Hepatic stellate cell (primary cell): ENCODE results near the gene TRIM22.
"Not testable (repeated sequence)": the region's sequence is repeated elsewhere in the genome, so short reads cannot be mapped to it uniquely, and the experiment has no call there.

Experiments used
- DNase-seq: peaks from one replicate; pipeline ENCODE4 v3.0.0; 2011; ENCODE audit warnings: low spot score

Gene TRIM22

GRCh38 chr11:5689551-5689983, at the start of gene TRIM22:
TSS of gene TRIM22 (plus strand) at chr11:5689790. CDS start at chr11:5696233, 6,443 bp downstream.
- DNase-seq = peak; percentile 60

GRCh38 chr11:5639953-5640352, 49.6 kb upstream of the TRIM22 start:
- no peak for DNase-seq

- DNase-seq = no peak
These were observed 46.0 kb upstream of the TRIM22 start for GRCh38 chr11:5643585-5643984.

GRCh38 chr11:5646139-5646538, 43.5 kb upstream of the TRIM22 start:
- no peak for DNase-seq

GRCh38 chr11:5655474-5655873, 34.1 kb upstream of the TRIM22 start:
- no peak for DNase-seq

GRCh38 chr11:5656956-5657355, 32.6 kb upstream of the TRIM22 start:
- not testable (repeated sequence) for DNase-seq

GRCh38 chr11:5658318-5658717, 31.3 kb upstream of the TRIM22 start:
- DNase-seq = no peak

- no peak for DNase-seq
These were observed 26.1 kb upstream of the TRIM22 start for GRCh38 chr11:5663511-5663910.

GRCh38 chr11:5665051-5665570, 24.5 kb upstream of the TRIM22 start:
- DNase-seq = no peak

- no peak for DNase-seq
These were observed 23.7 kb upstream of the TRIM22 start for GRCh38 chr11:5665746-5666401.

GRCh38 chr11:5666402-5666793, 23.2 kb upstream of the TRIM22 start:
- no peak for DNase-seq

GRCh38 chr11:5671831-5672230, 17.8 kb upstream of the TRIM22 start:
- DNase-seq = no peak

- DNase-seq = no peak
These were observed 15.2 kb upstream of the TRIM22 start for GRCh38 chr11:5674391-5674790.

GRCh38 chr11:5679811-5680210, 9.8 kb upstream of the TRIM22 start:
- no peak for DNase-seq

- not testable (repeated sequence) for DNase-seq
These were observed 6.6 kb upstream of the TRIM22 start for GRCh38 chr11:5682890-5683441.

- not testable (repeated sequence) for DNase-seq
These were observed 6.0 kb upstream of the TRIM22 start for GRCh38 chr11:5683620-5684019.

- no peak for DNase-seq
These were observed 5.4 kb upstream of the TRIM22 start for GRCh38 chr11:5684036-5684645.

- DNase-seq = peak; percentile 99
These were observed 4.8 kb upstream of the TRIM22 start, which contains the start of gene TRIM5 for GRCh38 chr11:5684646-5685362. TSS of gene TRIM5 (minus strand) at chr11:5685074. CDS start at chr11:5680177, 4,897 bp downstream.

- no peak for DNase-seq
These were observed 3.2 kb upstream of the TRIM22 start for GRCh38 chr11:5686426-5686825.

- no peak for DNase-seq
These were observed 1.1 kb upstream of the TRIM22 start for GRCh38 chr11:5688482-5688881.

- DNase-seq = no peak
These were observed 626 bp downstream of the TRIM22 start for GRCh38 chr11:5690216-5690615.

GRCh38 chr11:5690736-5691135, 1.1 kb downstream of the TRIM22 start:
- no peak for DNase-seq
